Measurements from ENCODE around the gene KLF7. TPM values are rescaled to one million over a fixed set of nuclear protein-coding genes. Genes with fewer than 3 reads are reported as not detected.

Gene KLF7
- polyA plus RNA-seq, 2 of the 4 experiments (the other 2 are of a cell fraction), result 17.8 to 29.8 TPM

GRCh38 chr2:207165121-207166038 is at the start of gene KLF7 (continued):
- TF ChIP-seq USF2 (IDR thresholded peaks at IDR 0.05) (no peak), HES2 (IDR thresholded peaks at IDR 0.05) (no peak)

- Histone ChIP-seq H3K27ac (no peak overlapping the region), H3K9me3 (no peaks in the 10 kb centered on the region), H3K4me3 (no peak overlapping the region), H3K4me1 (peaks cover 8% of the 10 kb centered on the region), H3K4me2 (no peak overlapping the region)
- no peak for DNase-seq (ENCODE audit: low read depth in 1 of 2, low spot score in 1 of 2)
- TF ChIP-seq HOXB5 (CRISPR knock-in tag; IDR thresholded peaks at IDR 0.05), result no peak
- no peak for TF ChIP-seq CTCF (IDR thresholded peaks at IDR 0.05)
- no peak for TF ChIP-seq CHD4 (IDR thresholded peaks at IDR 0.05; ENCODE audit: borderline replicate concordance)
- TF ChIP-seq NPAS2 (CRISPR knock-in tag; IDR thresholded peaks at IDR 0.05; ENCODE audit: borderline replicate concordance), result no peak
- TF ChIP-seq FOXS1 (CRISPR knock-in tag; IDR thresholded peaks at IDR 0.05), result no peak
- TF ChIP-seq KDM5A (IDR thresholded peaks at IDR 0.05), result no peak
- no peak for TF ChIP-seq GATA3 (IDR thresholded peaks at IDR 0.05; ENCODE audit: borderline replicate concordance)
- no peak for TF ChIP-seq ESRRA (IDR thresholded peaks at IDR 0.05; ENCODE audit: borderline replicate concordance, low read length)
- TF ChIP-seq EP300 (IDR thresholded peaks at IDR 0.05), result no peak
- TF ChIP-seq CBX8 (IDR thresholded peaks at IDR 0.05), result no peak
- no peak for TF ChIP-seq USF2 (IDR thresholded peaks at IDR 0.05)
- no peak for TF ChIP-seq SMC3 (IDR thresholded peaks at IDR 0.05)
- CTCF ChIA-PET, result no interaction called here
- no peak for FAIRE-seq
- 82% methylated on average over 2 of the region's 2 CpGs for WGBS (ENCODE audit: missing lambda C conversion rate)
- no peak for ATAC-seq
- POLR2A ChIA-PET, result no interaction called here
Measured at GRCh38 chr2:207215308-207215707, 49.6 kb upstream of the KLF7 start.

GRCh38 chr2:207214446-207214845 is 48.7 kb upstream of the KLF7 start:
- ATAC-seq (no peak), DNase-seq (ENCODE audit: low read depth in 1 of 2, low spot score in 1 of 2) (no peak), FAIRE-seq (no peak)
- H3K9me3 ChIP-seq, result no peaks in the 10 kb centered on the region
- no peaks in the 10 kb centered on the region for H3K4me1 ChIP-seq
- no peak overlapping the region for H3K4me3 ChIP-seq
- TF ChIP-seq MYC (IDR thresholded peaks at IDR 0.05; ENCODE audit: borderline replicate concordance, low read length), result no peak
- TF ChIP-seq PBX3 (IDR thresholded peaks at IDR 0.05), result no peak
- TF ChIP-seq HMGXB4 (CRISPR knock-in tag; IDR thresholded peaks at IDR 0.05; ENCODE audit: borderline replicate concordance), result no peak
- TF ChIP-seq CEBPB (IDR thresholded peaks at IDR 0.05), result no peak
- TF ChIP-seq ZFP36 (IDR thresholded peaks at IDR 0.05; ENCODE audit: borderline replicate concordance, partially characterized antibody), result no peak
- H3K4me2 ChIP-seq, result no peak overlapping the region
- ChIA-PET CTCF (no interaction called here), POLR2A (no interaction called here)
- WGBS (ENCODE audit: missing lambda C conversion rate), result 75% methylated on average over 3 of the region's 3 CpGs
- no peak overlapping the region for H3K27ac ChIP-seq

Measured in A549 (cell line).